Epithelial cell of proximal tubule (primary cell): ENCODE measurements around the gene THEMIS. TPM values are rescaled to one million over a fixed set of nuclear protein-coding genes. Genes with fewer than 3 reads are reported as not detected.

Experiments
- DNase-seq: peaks from one replicate; pipeline ENCODE4 v3.0.0-alpha.2; 2011; ENCODE audit warnings: low read depth
- H3K4me3 ChIP-seq: 2 replicates; pipeline ENCODE4 v1.5.1; 2011; ENCODE audit warnings: low read depth, mild to moderate bottlenecking, low read length
- CTCF ChIP-seq: conservative IDR thresholded peaks from 2 replicates; pipeline ENCODE4 v1.5.1; 2012; ENCODE audit warnings: low read depth, mild to moderate bottlenecking, low read length
- total RNA-seq: library from RNA; depleted of rRNA; stranded (reverse); fragments of >200 nt; gene quantifications from 2 replicates; pipeline ENCODE4 v1.2.3, GENCODE V29; 2015

The THEMIS gene
- total RNA-seq, 1 donor from 2014 or later: not detected

- H3K4me3 ChIP-seq: no peak overlapping the region
- no peak for DNase-seq
- TF ChIP-seq CTCF: no peak
Measured at GRCh38 chr6:127725821-127726220, 175.0 kb downstream of the THEMIS start.

- no peak for TF ChIP-seq CTCF
- DNase-seq: no peak
- H3K4me3 ChIP-seq: no peak overlapping the region
Measured at GRCh38 chr6:127718694-127719093, 182.2 kb downstream of the THEMIS start.

- no peak for TF ChIP-seq CTCF
- H3K4me3 ChIP-seq: no peak overlapping the region
- no peak for DNase-seq
Measured at GRCh38 chr6:127717384-127717783, 183.5 kb downstream of the THEMIS start.

GRCh38 chr6:127716465-127716864, 184.4 kb downstream of the THEMIS start:
- TF ChIP-seq CTCF: no peak
- no peak overlapping the region for H3K4me3 ChIP-seq
- no peak for DNase-seq

- TF ChIP-seq CTCF: no peak
- no peak for DNase-seq
- H3K4me3 ChIP-seq: no peak overlapping the region
Measured at GRCh38 chr6:127710668-127711067, 190.2 kb downstream of the THEMIS start.

GRCh38 chr6:127706216-127706615, 194.6 kb downstream of the THEMIS start:
- TF ChIP-seq CTCF: no peak
- H3K4me3 ChIP-seq: no peak overlapping the region
- DNase-seq: no peak

- TF ChIP-seq CTCF: no peak
- no peak for DNase-seq
Measured at GRCh38 chr6:127695108-127695507, 205.8 kb downstream of the THEMIS start.

More at GRCh38 chr6:127695108-127695507, 205.8 kb downstream of the THEMIS start:
- no peak overlapping the region for H3K4me3 ChIP-seq
